HepG2 (cell line): Measurements from ENCODE around the gene E2F3. TPM values are rescaled to one million over a fixed set of nuclear protein-coding genes. Genes with fewer than 3 reads are reported as not detected.

Experiments
- ATAC-seq: fragments of 200-7000 bp; cut with Tn5 transposase; 3 replicates; pipeline ENCODE4 v1.9.1; 2020; ENCODE audit warnings: mild to moderate bottlenecking, moderate library complexity
- BruUV-seq: library from RNA; stranded (reverse); fragments of 400-500 nt; replicated peaks from 2 replicates; lab custom pipeline; 2021; lab: Mats Ljungman, UMichigan
- CTCF ChIA-PET: fragments of 300-600 bp; formaldehyde crosslinking; extraction: SDS; loops from one replicate; lab custom pipeline; 2021; ENCODE audit warnings: low total read pairs, inconsistent platforms, low intra/inter-chr PET ratio; lab: Yijun Ruan, JAX
- POLR2A ChIA-PET: fragments of 350-600 bp; sonication (Branson Sonifier 250); formaldehyde crosslinking; loops from one replicate; lab custom pipeline; 2020; ENCODE audit warnings: antibody characterized with exemption, inconsistent platforms; lab: Yijun Ruan, JAX
- DNase-seq: peaks from one replicate; pipeline ENCODE4 v3.0.0-alpha.2; 2015; ENCODE audit warnings: low spot score
- FAIRE-seq: peaks from 3 replicates; lab custom pipeline; 2011; peaks lifted over from hg19 to GRCh38; lab: Jason Lieb, UNC
- H2AFZ ChIP-seq: one replicate; pipeline ENCODE4 v1.6.1; 2011; ENCODE audit warnings: low read length, inconsistent platforms
- H3K27ac ChIP-seq: fragments of 300-600 bp; 3 replicates; pipeline ENCODE4 v1.8.0; 2011; ENCODE audit warnings: mixed run types, mild to moderate bottlenecking, mixed read lengths, low read length, inconsistent platforms; ENCODE audit not compliant: insufficient read depth; ENCODE audit errors: extremely low read length
- H3K27me3 ChIP-seq, 2 experiments: fragments of 200-600 bp in 1 of 2; 2 replicates in 1 of 2; 3 replicates in 1 of 2; pipeline versions ENCODE4 v1.6.0 to v1.8.0; 2011; ENCODE audit warnings: low read length in 2 of 2, mild to moderate bottlenecking in 2 of 2, moderate library complexity in 2 of 2, inconsistent platforms in 1 of 2; ENCODE audit not compliant: insufficient read depth in 2 of 2, control insufficient read depth in 1 of 2
- H3K36me3 ChIP-seq, 2 experiments: fragments of 200-600 bp in 1 of 2; replicated peaks in 1 of 2; 2 replicates in 1 of 2; 3 replicates in 1 of 2; pipeline versions ENCODE4 v1.5.1 to v1.8.0; 2011; ENCODE audit warnings: low read length in 2 of 2, inconsistent platforms in 1 of 2; ENCODE audit not compliant: insufficient read depth in 2 of 2, control insufficient read depth in 1 of 2
- H3K4me1 ChIP-seq: 2 replicates; pipeline ENCODE4 v1.5.1; 2012; ENCODE audit warnings: low read length, inconsistent platforms; ENCODE audit not compliant: insufficient read depth
- H3K4me2 ChIP-seq: 2 replicates; pipeline ENCODE4 v1.6.0; 2011; ENCODE audit warnings: low read depth, low read length, inconsistent platforms
- H3K4me3 ChIP-seq, 3 experiments: fragments of 200-600 bp in 1 of 3; sonication (generic), shearing (Covaris generic) in 1 of 3; replicated peaks in 1 of 3; 2 replicates each; pipeline ENCODE4 v1.5.1; 2011 to 2016; ENCODE audit warnings: low read length in 3 of 3, inconsistent platforms in 2 of 3, low read depth in 2 of 3, mild to moderate bottlenecking in 2 of 3, control low read depth in 1 of 3, mixed read lengths in 1 of 3; ENCODE audit not compliant: insufficient read depth in 1 of 3
- H3K79me2 ChIP-seq: one replicate; pipeline ENCODE4 v1.6.1; 2011; ENCODE audit warnings: low read length, inconsistent platforms; ENCODE audit not compliant: insufficient read depth
- H3K9ac ChIP-seq: 2 replicates; pipeline ENCODE4 v1.6.0; 2011; ENCODE audit warnings: mild to moderate bottlenecking, low read depth, low read length, inconsistent platforms; ENCODE audit not compliant: insufficient read depth
- H3K9me3 ChIP-seq: 2 replicates; pipeline ENCODE4 v1.5.1; 2012; ENCODE audit warnings: mild to moderate bottlenecking, low read length
- H4K20me1 ChIP-seq: 2 replicates; pipeline ENCODE4 v1.6.0; 2011; ENCODE audit warnings: inconsistent platforms, mild to moderate bottlenecking, low read length, moderate library complexity; ENCODE audit not compliant: insufficient read depth
- MTF1 ChIP-seq: sonication (generic); formaldehyde crosslinking; IDR thresholded peaks from 2 replicates; pipeline ENCODE4 v1.5.0; 2020; ENCODE audit warnings: missing genetic modification reagents
- NFYB ChIP-seq: sonication (generic); formaldehyde crosslinking; IDR thresholded peaks from 2 replicates; pipeline ENCODE4 v1.4.0; 2020; ENCODE audit warnings: missing genetic modification reagents
- STAT5B ChIP-seq: sonication (generic); formaldehyde crosslinking; IDR thresholded peaks from 2 replicates; pipeline ENCODE4 v1.4.0; 2020; ENCODE audit warnings: missing genetic modification reagents
- WGBS: methylation state at CpG from one replicate; pipeline ENCODE4 v1.1.6; 2017; ENCODE audit warnings: low lambda C conversion rate; 5-methylcytosine and 5-hydroxymethylcytosine counted together
- in situ Hi-C: cut with HindIII; loops from 2 replicates; pipeline ENCODE4 v1.10.0; 2017; ENCODE audit warnings: low pct_unique_long_range_greater_than_20kb; ENCODE audit not compliant: extremely low pct_ligation_motif_present
- intact Hi-C: fragments of 100-400 bp; cut with micrococcal nuclease; formaldehyde crosslinking; loops from one replicate; pipeline ENCODE4 v1.10.0; 2022; ENCODE audit not compliant: unreplicated experiment
- polyA plus RNA-seq, 8 experiments: library from polyadenylated mRNA; depleted of rRNA in 3 of 8; stranded (reverse) in 7 of 8; unstranded in 1 of 8; fragments of >200 nt; fragmentation: Illumina TruSeq in 4 of 8; extraction: Trizol in 4 of 8; gene quantifications; 2 replicates each; pipeline versions ENCODE4 v1.2.1 to v1.2.3, GENCODE V29; 2011 to 2016; ENCODE audit warnings: low read depth in 4 of 8, missing spikeins in 1 of 8, mixed read lengths in 1 of 8; ENCODE audit not compliant: insufficient read depth in 1 of 8
- total RNA-seq, 5 experiments: library from RNA; depleted of rRNA; stranded (reverse); fragments of >200 nt; fragmentation: Illumina TruSeq; extraction: Trizol; gene quantifications; 2 replicates each; pipeline ENCODE4 v1.2.3, GENCODE V29; 2016; ENCODE audit warnings: low read depth in 1 of 5
- TF ChIP-seq, protein P1 (sequence below): IDR thresholded peaks from 2 replicates; pipeline ENCODE4 v1.6.1; 2018; ENCODE audit warnings: missing genetic modification reagents
- TF ChIP-seq, protein P2 (sequence below): sonication (generic); formaldehyde crosslinking; IDR thresholded peaks from 2 replicates; pipeline ENCODE4 v1.5.1; 2020; ENCODE audit warnings: mild to moderate bottlenecking, missing genetic modification reagents, borderline replicate concordance
- TF ChIP-seq, protein P3 (sequence below): sonication (generic); formaldehyde crosslinking; IDR thresholded peaks from 2 replicates; pipeline ENCODE4 v1.4.0; 2020; ENCODE audit warnings: low read depth, missing genetic modification reagents
- TF ChIP-seq, protein P4 (sequence below): sonication (generic); formaldehyde crosslinking; IDR thresholded peaks from 2 replicates; pipeline ENCODE4 v1.4.0; 2020; ENCODE audit warnings: mild to moderate bottlenecking, missing genetic modification reagents

Gene E2F3
- total and polyA plus RNA-seq, 2 of the 13 experiments (the other 11 are each of a cell fraction or from before 2014, with no cell fraction given), result 8.5 to 12.7 TPM

DNA sequence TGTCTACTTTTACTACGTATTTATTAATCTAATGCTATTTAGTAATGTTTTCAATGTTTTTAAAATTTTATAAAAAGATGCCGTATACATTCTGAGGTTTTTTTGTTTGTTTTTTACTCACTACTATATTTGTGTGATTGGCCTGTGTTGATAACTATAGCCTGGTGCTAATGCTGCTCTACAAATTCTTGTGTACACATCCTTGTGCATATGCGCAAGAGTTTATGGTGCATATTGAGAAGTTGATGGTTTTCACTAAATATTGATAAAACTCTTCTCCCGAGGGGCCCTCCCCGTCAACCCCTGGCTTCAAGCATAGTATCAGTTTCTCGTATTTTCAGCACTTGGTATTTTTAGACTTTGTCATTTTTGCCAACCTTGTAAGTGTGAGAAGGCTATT is 59.9 kb downstream of the E2F3 start:
- H3K9ac ChIP-seq, result no peak overlapping the region
- H3K27me3 ChIP-seq, result no peaks in the 10 kb centered on the region
- no TSS peak for BruUV-seq
- no peaks in the 10 kb centered on the region for H3K4me1 ChIP-seq
- FAIRE-seq (no peak), ATAC-seq (no peak), DNase-seq (no peak)
- H2AFZ ChIP-seq, result no peak overlapping the region
- CTCF ChIA-PET, result no interaction called here
- 81% methylated on average over 6 of the region's 6 CpGs for WGBS
- POLR2A ChIA-PET, result no interaction called here
- H3K27ac ChIP-seq, result no peak overlapping the region
- peaks cover 25% of the 10 kb centered on the region for H3K79me2 ChIP-seq
- in situ Hi-C loops, result no loop called here
- intact Hi-C loops, result no loop called here
- H3K4me3 ChIP-seq, result no peak overlapping the region
- H3K9me3 ChIP-seq, result no peaks in the 10 kb centered on the region
- peaks cover 4 to 15% of the 10 kb centered on the region in 2 experiments; a peak in 3 of 5 replicates for H3K36me3 ChIP-seq
- no peak overlapping the region for H3K4me2 ChIP-seq
- no peaks in the 10 kb centered on the region for H4K20me1 ChIP-seq
- no peak for TF ChIP-seq STAT5B (CRISPR knock-in tag)
- TF ChIP-seq, protein P1, sequence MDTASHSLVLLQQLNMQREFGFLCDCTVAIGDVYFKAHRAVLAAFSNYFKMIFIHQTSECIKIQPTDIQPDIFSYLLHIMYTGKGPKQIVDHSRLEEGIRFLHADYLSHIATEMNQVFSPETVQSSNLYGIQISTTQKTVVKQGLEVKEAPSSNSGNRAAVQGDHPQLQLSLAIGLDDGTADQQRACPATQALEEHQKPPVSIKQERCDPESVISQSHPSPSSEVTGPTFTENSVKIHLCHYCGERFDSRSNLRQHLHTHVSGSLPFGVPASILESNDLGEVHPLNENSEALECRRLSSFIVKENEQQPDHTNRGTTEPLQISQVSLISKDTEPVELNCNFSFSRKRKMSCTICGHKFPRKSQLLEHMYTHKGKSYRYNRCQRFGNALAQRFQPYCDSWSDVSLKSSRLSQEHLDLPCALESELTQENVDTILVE (CRISPR knock-in tag), result no peak
- no peak for TF ChIP-seq MTF1 (CRISPR knock-in tag)
- TF ChIP-seq, protein P2, sequence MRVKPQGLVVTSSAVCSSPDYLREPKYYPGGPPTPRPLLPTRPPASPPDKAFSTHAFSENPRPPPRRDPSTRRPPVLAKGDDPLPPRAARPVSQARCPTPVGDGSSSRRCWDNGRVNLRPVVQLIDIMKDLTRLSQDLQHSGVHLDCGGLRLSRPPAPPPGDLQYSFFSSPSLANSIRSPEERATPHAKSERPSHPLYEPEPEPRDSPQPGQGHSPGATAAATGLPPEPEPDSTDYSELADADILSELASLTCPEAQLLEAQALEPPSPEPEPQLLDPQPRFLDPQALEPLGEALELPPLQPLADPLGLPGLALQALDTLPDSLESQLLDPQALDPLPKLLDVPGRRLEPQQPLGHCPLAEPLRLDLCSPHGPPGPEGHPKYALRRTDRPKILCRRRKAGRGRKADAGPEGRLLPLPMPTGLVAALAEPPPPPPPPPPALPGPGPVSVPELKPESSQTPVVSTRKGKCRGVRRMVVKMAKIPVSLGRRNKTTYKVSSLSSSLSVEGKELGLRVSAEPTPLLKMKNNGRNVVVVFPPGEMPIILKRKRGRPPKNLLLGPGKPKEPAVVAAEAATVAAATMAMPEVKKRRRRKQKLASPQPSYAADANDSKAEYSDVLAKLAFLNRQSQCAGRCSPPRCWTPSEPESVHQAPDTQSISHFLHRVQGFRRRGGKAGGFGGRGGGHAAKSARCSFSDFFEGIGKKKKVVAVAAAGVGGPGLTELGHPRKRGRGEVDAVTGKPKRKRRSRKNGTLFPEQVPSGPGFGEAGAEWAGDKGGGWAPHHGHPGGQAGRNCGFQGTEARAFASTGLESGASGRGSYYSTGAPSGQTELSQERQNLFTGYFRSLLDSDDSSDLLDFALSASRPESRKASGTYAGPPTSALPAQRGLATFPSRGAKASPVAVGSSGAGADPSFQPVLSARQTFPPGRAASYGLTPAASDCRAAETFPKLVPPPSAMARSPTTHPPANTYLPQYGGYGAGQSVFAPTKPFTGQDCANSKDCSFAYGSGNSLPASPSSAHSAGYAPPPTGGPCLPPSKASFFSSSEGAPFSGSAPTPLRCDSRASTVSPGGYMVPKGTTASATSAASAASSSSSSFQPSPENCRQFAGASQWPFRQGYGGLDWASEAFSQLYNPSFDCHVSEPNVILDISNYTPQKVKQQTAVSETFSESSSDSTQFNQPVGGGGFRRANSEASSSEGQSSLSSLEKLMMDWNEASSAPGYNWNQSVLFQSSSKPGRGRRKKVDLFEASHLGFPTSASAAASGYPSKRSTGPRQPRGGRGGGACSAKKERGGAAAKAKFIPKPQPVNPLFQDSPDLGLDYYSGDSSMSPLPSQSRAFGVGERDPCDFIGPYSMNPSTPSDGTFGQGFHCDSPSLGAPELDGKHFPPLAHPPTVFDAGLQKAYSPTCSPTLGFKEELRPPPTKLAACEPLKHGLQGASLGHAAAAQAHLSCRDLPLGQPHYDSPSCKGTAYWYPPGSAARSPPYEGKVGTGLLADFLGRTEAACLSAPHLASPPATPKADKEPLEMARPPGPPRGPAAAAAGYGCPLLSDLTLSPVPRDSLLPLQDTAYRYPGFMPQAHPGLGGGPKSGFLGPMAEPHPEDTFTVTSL (CRISPR knock-in tag), result no peak
- TF ChIP-seq, protein P3, sequence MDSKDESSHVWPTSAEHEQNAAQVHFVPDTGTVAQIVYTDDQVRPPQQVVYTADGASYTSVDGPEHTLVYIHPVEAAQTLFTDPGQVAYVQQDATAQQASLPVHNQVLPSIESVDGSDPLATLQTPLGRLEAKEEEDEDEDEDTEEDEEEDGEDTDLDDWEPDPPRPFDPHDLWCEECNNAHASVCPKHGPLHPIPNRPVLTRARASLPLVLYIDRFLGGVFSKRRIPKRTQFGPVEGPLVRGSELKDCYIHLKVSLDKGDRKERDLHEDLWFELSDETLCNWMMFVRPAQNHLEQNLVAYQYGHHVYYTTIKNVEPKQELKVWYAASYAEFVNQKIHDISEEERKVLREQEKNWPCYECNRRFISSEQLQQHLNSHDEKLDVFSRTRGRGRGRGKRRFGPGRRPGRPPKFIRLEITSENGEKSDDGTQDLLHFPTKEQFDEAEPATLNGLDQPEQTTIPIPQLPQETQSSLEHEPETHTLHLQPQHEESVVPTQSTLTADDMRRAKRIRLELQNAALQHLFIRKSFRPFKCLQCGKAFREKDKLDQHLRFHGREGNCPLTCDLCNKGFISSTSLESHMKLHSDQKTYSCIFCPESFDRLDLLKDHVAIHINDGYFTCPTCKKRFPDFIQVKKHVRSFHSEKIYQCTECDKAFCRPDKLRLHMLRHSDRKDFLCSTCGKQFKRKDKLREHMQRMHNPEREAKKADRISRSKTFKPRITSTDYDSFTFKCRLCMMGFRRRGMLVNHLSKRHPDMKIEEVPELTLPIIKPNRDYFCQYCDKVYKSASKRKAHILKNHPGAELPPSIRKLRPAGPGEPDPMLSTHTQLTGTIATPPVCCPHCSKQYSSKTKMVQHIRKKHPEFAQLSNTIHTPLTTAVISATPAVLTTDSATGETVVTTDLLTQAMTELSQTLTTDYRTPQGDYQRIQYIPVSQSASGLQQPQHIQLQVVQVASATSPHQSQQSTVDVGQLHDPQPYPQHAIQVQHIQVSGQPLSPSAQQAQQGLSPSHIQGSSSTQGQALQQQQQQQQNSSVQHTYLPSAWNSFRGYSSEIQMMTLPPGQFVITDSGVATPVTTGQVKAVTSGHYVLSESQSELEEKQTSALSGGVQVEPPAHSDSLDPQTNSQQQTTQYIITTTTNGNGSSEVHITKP (CRISPR knock-in tag), result no peak
- TF ChIP-seq, protein P4, sequence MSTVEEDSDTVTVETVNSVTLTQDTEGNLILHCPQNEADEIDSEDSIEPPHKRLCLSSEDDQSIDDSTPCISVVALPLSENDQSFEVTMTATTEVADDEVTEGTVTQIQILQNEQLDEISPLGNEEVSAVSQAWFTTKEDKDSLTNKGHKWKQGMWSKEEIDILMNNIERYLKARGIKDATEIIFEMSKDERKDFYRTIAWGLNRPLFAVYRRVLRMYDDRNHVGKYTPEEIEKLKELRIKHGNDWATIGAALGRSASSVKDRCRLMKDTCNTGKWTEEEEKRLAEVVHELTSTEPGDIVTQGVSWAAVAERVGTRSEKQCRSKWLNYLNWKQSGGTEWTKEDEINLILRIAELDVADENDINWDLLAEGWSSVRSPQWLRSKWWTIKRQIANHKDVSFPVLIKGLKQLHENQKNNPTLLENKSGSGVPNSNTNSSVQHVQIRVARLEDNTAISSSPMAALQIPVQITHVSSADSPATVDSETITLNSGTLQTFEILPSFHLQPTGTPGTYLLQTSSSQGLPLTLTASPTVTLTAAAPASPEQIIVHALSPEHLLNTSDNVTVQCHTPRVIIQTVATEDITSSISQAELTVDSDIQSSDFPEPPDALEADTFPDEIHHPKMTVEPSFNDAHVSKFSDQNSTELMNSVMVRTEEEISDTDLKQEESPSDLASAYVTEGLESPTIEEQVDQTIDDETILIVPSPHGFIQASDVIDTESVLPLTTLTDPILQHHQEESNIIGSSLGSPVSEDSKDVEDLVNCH (CRISPR knock-in tag), result no peak
- TF ChIP-seq NFYB, result no peak
